ENCODE results near the gene PAX5.

PAX5 gene

GRCh38 chr9:36933676-36934215 lies 100.3 kb downstream of the PAX5 start:
- no peak for DNase-seq (ENCODE audit: low read depth in 2 of 2)

- DNase-seq (ENCODE audit: low read depth in 2 of 2): no peak
These were observed 101.9 kb downstream of the PAX5 start for GRCh38 chr9:36932198-36932597.

GRCh38 chr9:36930941-36931340 lies 103.1 kb downstream of the PAX5 start:
- no peak for DNase-seq (ENCODE audit: low read depth in 2 of 2)

DNA sequence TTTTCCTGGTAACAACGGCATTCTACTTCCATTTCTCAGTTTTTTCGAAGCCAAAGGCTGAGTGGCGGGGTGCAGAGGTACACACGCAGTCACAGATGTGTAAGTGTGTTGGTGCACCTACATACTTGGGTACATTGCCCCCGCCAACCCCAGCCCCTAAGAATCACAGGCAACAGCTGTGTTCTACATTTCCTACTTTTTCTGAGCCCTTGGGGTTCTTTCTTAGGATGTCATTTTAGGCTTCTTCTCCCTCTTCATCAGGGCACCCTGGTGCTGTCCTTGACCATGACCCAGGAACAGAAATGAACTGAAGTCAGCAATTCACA lies 104.8 kb downstream of the PAX5 start:
- no peak for DNase-seq (ENCODE audit: low read depth in 2 of 2)

- no peak for DNase-seq (ENCODE audit: low read depth in 2 of 2)
These were observed 105.3 kb downstream of the PAX5 start for GRCh38 chr9:36928670-36929349.

GRCh38 chr9:36928210-36928609 lies 105.9 kb downstream of the PAX5 start:
- DNase-seq (ENCODE audit: low read depth in 2 of 2): no peak

- no peak for DNase-seq (ENCODE audit: low read depth in 2 of 2)
These were observed 109.2 kb downstream of the PAX5 start for GRCh38 chr9:36924757-36925432.

- no peak for DNase-seq (ENCODE audit: low read depth in 2 of 2)
These were observed 110.0 kb downstream of the PAX5 start for GRCh38 chr9:36924071-36924470.

GRCh38 chr9:36923025-36923625 lies 110.9 kb downstream of the PAX5 start:
- DNase-seq (ENCODE audit: low read depth in 2 of 2): no peak

GRCh38 chr9:36922548-36922947 lies 111.5 kb downstream of the PAX5 start:
- no peak for DNase-seq (ENCODE audit: low read depth in 2 of 2)

GRCh38 chr9:36914212-36914577 lies 119.9 kb downstream of the PAX5 start:
- DNase-seq (ENCODE audit: low read depth in 2 of 2): no peak

- DNase-seq (ENCODE audit: low read depth in 2 of 2): no peak
These were observed 120.5 kb downstream of the PAX5 start for GRCh38 chr9:36913393-36914211.

- DNase-seq (ENCODE audit: low read depth in 2 of 2): no peak
These were observed 121.4 kb downstream of the PAX5 start for GRCh38 chr9:36912620-36913019.

GRCh38 chr9:36911601-36912412 lies 122.3 kb downstream of the PAX5 start:
- no peak for DNase-seq (ENCODE audit: low read depth in 2 of 2)

- no peak for DNase-seq (ENCODE audit: low read depth in 2 of 2)
These were observed 123.0 kb downstream of the PAX5 start for GRCh38 chr9:36911037-36911436.

GRCh38 chr9:36906492-36906891 lies 127.6 kb downstream of the PAX5 start:
- no peak for DNase-seq (ENCODE audit: low read depth in 2 of 2)

- no peak for DNase-seq (ENCODE audit: low read depth in 2 of 2)
These were observed 128.7 kb downstream of the PAX5 start for GRCh38 chr9:36905101-36906066.

DNA sequence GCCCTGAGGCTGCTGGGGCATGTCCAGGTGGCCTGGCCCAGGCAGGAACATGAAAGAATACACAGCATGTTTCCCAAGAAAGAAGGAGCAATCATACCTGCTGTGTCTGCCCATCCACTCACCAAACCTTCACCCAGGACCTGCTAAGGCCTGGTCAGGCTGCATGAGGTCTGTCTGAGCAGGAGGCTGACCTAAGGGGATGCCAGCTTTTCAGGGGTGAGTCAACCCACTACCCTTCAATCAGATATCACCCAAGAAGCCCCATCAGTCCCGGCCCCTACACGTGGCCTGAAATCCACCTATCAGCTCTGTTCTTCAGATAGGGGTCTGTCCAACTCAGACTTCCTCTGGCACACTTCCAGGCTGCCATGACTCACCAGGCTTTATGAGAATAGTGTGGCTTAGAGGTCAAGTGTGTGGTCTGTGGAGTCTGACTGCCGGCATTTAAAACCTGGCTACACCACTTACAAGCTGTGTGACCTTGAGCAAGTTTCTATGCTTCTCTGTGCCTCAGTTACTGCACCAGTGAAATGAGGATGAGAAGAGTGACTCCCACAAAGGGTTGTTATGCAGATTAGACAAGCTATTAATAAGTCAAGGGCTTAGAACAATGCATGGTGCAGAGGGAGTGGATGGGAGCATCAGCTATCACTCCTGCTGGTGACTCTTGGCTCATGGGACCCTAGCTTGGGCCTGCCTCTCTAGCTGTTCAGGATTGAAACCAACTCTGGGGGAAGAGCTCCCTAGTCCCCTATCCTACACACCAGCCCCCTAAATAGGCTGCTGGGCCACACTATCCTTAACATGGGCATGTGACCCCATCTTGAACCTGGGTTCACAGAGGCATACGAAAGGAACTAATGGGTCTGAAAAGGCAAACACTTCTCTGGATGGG lies 130.3 kb downstream of the PAX5 start:
- DNase-seq (ENCODE audit: low read depth in 2 of 2): peak in 1 of 2 experiments; percentile 47

GRCh38 chr9:36902861-36903524 lies 131.1 kb downstream of the PAX5 start:
- DNase-seq (ENCODE audit: low read depth in 2 of 2): no peak
